SK-N-SH (cell line): Measurements from ENCODE around the gene AK4. TPM values are rescaled to one million over a fixed set of nuclear protein-coding genes. Genes with fewer than 3 reads are reported as not detected.

ENCODE experiments used
- CTCF ChIA-PET: fragments of 300-600, 350-600 bp; formaldehyde crosslinking; extraction: SDS; loops from one replicate; lab custom pipeline; 2021; lab: Yijun Ruan, JAX
- POLR2A ChIA-PET: fragments of 350-600 bp; sonication (Branson Sonifier 250); formaldehyde crosslinking; extraction: SDS; loops from one replicate; lab custom pipeline; 2020; ENCODE audit warnings: antibody characterized with exemption, inconsistent platforms; lab: Yijun Ruan, JAX
- DNase-seq: peaks from one replicate; pipeline ENCODE4 v3.0.0; 2012
- H2AFZ ChIP-seq: fragments of 200-600 bp; sonication (generic); 2 replicates; pipeline ENCODE4 v1.8.1; 2016; ENCODE audit warnings: antibody characterized with exemption, mild to moderate bottlenecking, low read depth
- H3F3A ChIP-seq: fragments of 200-600 bp; sonication (generic); replicated peaks from 2 replicates; pipeline ENCODE3; 2016; ENCODE audit warnings: antibody characterized with exemption, mild to moderate bottlenecking; ENCODE audit not compliant: insufficient read depth
- H3K27ac ChIP-seq, 2 experiments: fragments of 200-500 bp in 1 of 2; fragments of 200-600 bp in 1 of 2; sonication (Bioruptor generic) in 1 of 2; sonication (generic), shearing (Covaris generic) in 1 of 2; 2 replicates each; pipeline versions ENCODE4 v1.5.1 to v1.6.1; 2014 to 2016; ENCODE audit warnings: low read depth in 2 of 2, inconsistent platforms in 1 of 2, low read length in 1 of 2, mild to moderate bottlenecking in 1 of 2, mixed read lengths in 1 of 2
- H3K27me3 ChIP-seq: fragments of 200-600 bp; sonication (generic), shearing (Covaris generic); 2 replicates; pipeline ENCODE4 v1.6.1; 2016; ENCODE audit warnings: mixed run types; ENCODE audit not compliant: insufficient read depth
- H3K36me3 ChIP-seq, 2 experiments: fragments of 200-500 bp in 1 of 2; fragments of 200-600 bp in 1 of 2; sonication (Bioruptor generic) in 1 of 2; sonication (generic) in 1 of 2; replicated peaks in 1 of 2; 2 replicates each; pipeline versions ENCODE3 to v1.5.1; 2014 to 2016; ENCODE audit warnings: low read length in 1 of 2, mild to moderate bottlenecking in 1 of 2; ENCODE audit not compliant: insufficient read depth in 2 of 2, control insufficient read depth in 1 of 2
- H3K4me1 ChIP-seq, 2 experiments: fragments of 200-500 bp in 1 of 2; fragments of 200-600 bp in 1 of 2; sonication (Bioruptor generic) in 1 of 2; sonication (generic), shearing (Covaris generic) in 1 of 2; 2 replicates each; pipeline versions ENCODE4 v1.5.1 to v1.6.1; 2014 to 2016; ENCODE audit warnings: low read depth in 1 of 2, low read length in 1 of 2, mixed run types in 1 of 2; ENCODE audit not compliant: insufficient read depth in 2 of 2, control insufficient read depth in 1 of 2
- H3K4me2 ChIP-seq: fragments of 200-600 bp; sonication (generic), shearing (Covaris generic); 2 replicates; pipeline ENCODE4 v1.6.1; 2017; ENCODE audit warnings: mixed run types
- H3K4me3 ChIP-seq, 2 experiments: fragments of 200-500 bp in 1 of 2; fragments of 200-600 bp in 1 of 2; sonication (Bioruptor generic) in 1 of 2; sonication (generic), shearing (Covaris generic) in 1 of 2; 2 replicates each; pipeline versions ENCODE4 v1.5.1 to v1.8.1; 2014 to 2016; ENCODE audit warnings: low read depth in 2 of 2, inconsistent platforms in 1 of 2, low read length in 1 of 2, mild to moderate bottlenecking in 1 of 2, mixed read lengths in 1 of 2, moderate library complexity in 1 of 2
- H3K79me2 ChIP-seq: fragments of 200-600 bp; sonication (generic); 2 replicates; pipeline ENCODE4 v1.8.1; 2017; ENCODE audit warnings: mild to moderate bottlenecking; ENCODE audit not compliant: insufficient read depth
- H3K9ac ChIP-seq: fragments of 200-600 bp; sonication (generic); 2 replicates; pipeline ENCODE4 v1.6.1; 2017; ENCODE audit warnings: mixed run types
- H3K9me2 ChIP-seq: fragments of 200-600 bp; sonication (generic); 2 replicates; pipeline ENCODE4 v1.6.1; 2017; ENCODE audit warnings: mixed run types
- H3K9me3 ChIP-seq: fragments of 200-600 bp; sonication (generic); 2 replicates; pipeline ENCODE4 v1.6.1; 2017; ENCODE audit warnings: mixed run types, mild to moderate bottlenecking, moderate library complexity
- H4K20me1 ChIP-seq: fragments of 200-600 bp; sonication (generic); 2 replicates; pipeline ENCODE4 v1.6.1; 2017; ENCODE audit warnings: mild to moderate bottlenecking, mixed run types; ENCODE audit not compliant: insufficient read depth
- CHD2 ChIP-seq: fragments of 150-350 bp; IDR thresholded peaks from 2 replicates; pipeline ENCODE4 v1.6.1; 2018; ENCODE audit warnings: low read length; ENCODE audit not compliant: partially characterized antibody
- ELF1 ChIP-seq: IDR thresholded peaks from 2 replicates; pipeline ENCODE4 v1.4.0; 2012
- EP300 ChIP-seq, 2 experiments: IDR thresholded peaks; 2 replicates each; pipeline versions ENCODE4 v1.4.0 to v1.6.1; 2012; ENCODE audit warnings: borderline replicate concordance in 1 of 2, low read depth in 1 of 2, low read length in 1 of 2
- FOXJ3 ChIP-seq: sonication (generic); formaldehyde crosslinking; IDR thresholded peaks from 2 replicates; pipeline ENCODE4 v1.5.1; 2020; ENCODE audit warnings: mild to moderate bottlenecking, missing genetic modification reagents
- FOXM1 ChIP-seq: IDR thresholded peaks from 2 replicates; pipeline ENCODE4 v1.4.0; 2012; ENCODE audit warnings: low read depth, mild to moderate bottlenecking
- GABPA ChIP-seq: IDR thresholded peaks from 2 replicates; pipeline ENCODE4 v1.4.0; 2012; ENCODE audit warnings: low read depth, mild to moderate bottlenecking
- GATA2 ChIP-seq: sonication (generic); formaldehyde crosslinking; IDR thresholded peaks from 2 replicates; pipeline ENCODE4 v1.5.0; 2020; ENCODE audit warnings: mild to moderate bottlenecking, missing genetic modification reagents
- IRF3 ChIP-seq: fragments of 150-350 bp; IDR thresholded peaks from 2 replicates; pipeline ENCODE4 v1.6.1; 2016; ENCODE audit warnings: mild to moderate bottlenecking, low read depth, low read length
- JUND ChIP-seq: IDR thresholded peaks from 2 replicates; pipeline ENCODE4 v1.4.0; 2012
- MAX ChIP-seq: IDR thresholded peaks from 2 replicates; pipeline ENCODE4 v1.4.0; 2012; ENCODE audit warnings: low read depth
- MEF2A ChIP-seq: IDR thresholded peaks from 2 replicates; pipeline ENCODE4 v1.4.0; 2012; ENCODE audit warnings: low read depth, borderline replicate concordance
- NFIC ChIP-seq: IDR thresholded peaks from 2 replicates; pipeline ENCODE4 v1.4.0; 2012; ENCODE audit warnings: borderline replicate concordance
- PBX3 ChIP-seq: IDR thresholded peaks from 2 replicates; pipeline ENCODE4; 2012
- RAD21 ChIP-seq: IDR thresholded peaks from 2 replicates; pipeline ENCODE4 v1.6.1; 2012; ENCODE audit warnings: mild to moderate bottlenecking, low read length
- RFX5 ChIP-seq: IDR thresholded peaks from 2 replicates; pipeline ENCODE4 v1.6.1; 2012; ENCODE audit warnings: mild to moderate bottlenecking, improper control_type of control experiment, low read length
- RXRA ChIP-seq: IDR thresholded peaks from 2 replicates; pipeline ENCODE4 v1.4.0; 2012; ENCODE audit warnings: low read depth, mild to moderate bottlenecking, borderline replicate concordance
- SIN3A ChIP-seq: IDR thresholded peaks from 2 replicates; pipeline ENCODE4 v1.6.1; 2012; ENCODE audit warnings: low read depth, mild to moderate bottlenecking, low read length, moderate library complexity, borderline replicate concordance
- TAF1 ChIP-seq: IDR thresholded peaks from 2 replicates; pipeline ENCODE4 v1.6.1; 2012; ENCODE audit warnings: low read depth, mild to moderate bottlenecking, low read length, moderate library complexity, borderline replicate concordance
- TCF12 ChIP-seq: IDR thresholded peaks from 2 replicates; pipeline ENCODE4 v1.4.0; 2012
- TEAD4 ChIP-seq: IDR thresholded peaks from 2 replicates; pipeline ENCODE4 v1.4.0; 2012; ENCODE audit warnings: mild to moderate bottlenecking, borderline replicate concordance; ENCODE audit not compliant: insufficient read depth
- WGBS: methylation state at CpG from one replicate; pipeline ENCODE4 v1.1.6; 2017; ENCODE audit warnings: low lambda C conversion rate; 5-methylcytosine and 5-hydroxymethylcytosine counted together
- polyA plus RNA-seq, 3 experiments: library from polyadenylated mRNA; depleted of rRNA; stranded (reverse); fragments of >200 nt; gene quantifications; 2 replicates each; pipeline ENCODE4 v1.2.3, GENCODE V29; 2012
- TF ChIP-seq, protein P1 (sequence below): fragments of 150-350 bp; IDR thresholded peaks from 2 replicates; pipeline ENCODE4 v1.6.1; 2017; ENCODE audit warnings: antibody characterized with exemption, low read length, low read depth, borderline replicate concordance
- TF ChIP-seq, protein P2 (sequence below): IDR thresholded peaks from 2 replicates; pipeline ENCODE4 v1.4.0; 2012; ENCODE audit warnings: low read depth, borderline replicate concordance

AK4 gene
- polyA plus RNA-seq, 1 of the 3 experiments (the other 2 are of a cell fraction): 6.4 TPM

DNA sequence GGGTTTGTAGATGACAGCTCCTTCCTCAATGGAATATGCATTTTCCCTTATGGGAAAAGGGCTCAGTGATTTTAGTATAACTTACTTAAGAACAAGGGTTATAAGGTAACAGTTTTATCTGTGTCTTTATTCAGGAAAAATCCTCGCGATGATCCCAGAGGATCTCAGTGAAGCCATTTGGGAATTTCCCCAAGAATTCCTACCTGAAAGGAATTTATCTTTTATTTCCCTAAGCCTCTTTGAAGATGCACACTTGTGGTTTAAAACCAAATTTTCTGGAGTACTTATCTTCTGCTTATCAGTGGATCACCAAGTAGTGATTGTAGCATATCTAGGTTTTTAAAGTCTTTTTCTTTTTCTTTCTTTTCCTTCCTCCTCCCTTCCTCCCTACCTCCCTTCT is 58.8 kb downstream of the AK4 start:
- 87% methylated on average over 2 of the region's 2 CpGs for WGBS
- POLR2A ChIA-PET: interaction anchor here (0.6 kb wide), 1 partner anchor 45 kb away, joined by 3 read pairs; no protein-coding TSS in a partner anchor

GRCh38 chr1:65207317-65207716 is 59.3 kb downstream of the AK4 start:
- Histone ChIP-seq H3K9me2 (no peaks in the 10 kb centered on the region), H3K27me3 (no peaks in the 10 kb centered on the region), H3K27ac (no peak overlapping the region), H3K9me3 (no peaks in the 10 kb centered on the region), H3K4me2 (no peak overlapping the region), H3K36me3 (no peaks in the 10 kb centered on the region), H3K4me3 (no peak overlapping the region), H3K79me2 (no peaks in the 10 kb centered on the region), H3K9ac (no peak overlapping the region), H3K4me1 (no peaks in the 10 kb centered on the region), H3F3A (no peaks in the 10 kb centered on the region), H4K20me1 (no peaks in the 10 kb centered on the region), H2AFZ (no peak overlapping the region)
- no peak for DNase-seq
- WGBS: 70% methylated on average over 4 of the region's 4 CpGs
- POLR2A ChIA-PET: interaction anchor here (0.6 kb wide), 1 partner anchor 46 kb away, joined by 3 read pairs; no protein-coding TSS in a partner anchor
- CTCF ChIA-PET: interaction anchor here (0.6 to 11.4 kb wide), 4 partner anchors 132 to 480 kb away, joined by 3 to 83 read pairs (median 24); no protein-coding TSS in a partner anchor
- no peak for TF ChIP-seq EP300 (IDR thresholded peaks at IDR 0.05; ENCODE audit: borderline replicate concordance in 1 of 2, low read depth in 1 of 2, low read length in 1 of 2)
- TF ChIP-seq TAF1: no peak
- no peak for TF ChIP-seq FOXJ3 (CRISPR knock-in tag)
- no peak for TF ChIP-seq PBX3
- no peak for TF ChIP-seq TCF12
- no peak for TF ChIP-seq JUND
- TF ChIP-seq MEF2A: no peak
- TF ChIP-seq NFIC: no peak
- no peak for TF ChIP-seq SIN3A
- no peak for TF ChIP-seq IRF3
- no peak for TF ChIP-seq RXRA
- no peak for TF ChIP-seq MAX

More for the DNA sequence above, 58.8 kb downstream of the AK4 start:
- no peak for DNase-seq
- Histone ChIP-seq H3K9ac (no peak overlapping the region), H3K4me3 (no peak overlapping the region), H3K4me1 (no peaks in the 10 kb centered on the region), H3K27ac (no peak overlapping the region), H3K9me2 (no peaks in the 10 kb centered on the region), H3K79me2 (no peaks in the 10 kb centered on the region), H3K9me3 (no peaks in the 10 kb centered on the region), H3F3A (no peaks in the 10 kb centered on the region), H4K20me1 (no peaks in the 10 kb centered on the region), H3K4me2 (no peak overlapping the region), H2AFZ (no peak overlapping the region), H3K36me3 (no peaks in the 10 kb centered on the region), H3K27me3 (no peaks in the 10 kb centered on the region)
- CTCF ChIA-PET: interaction anchor here (0.6 to 11.4 kb wide), 3 partner anchors 132 to 481 kb away, joined by 3 to 83 read pairs (median 45); no protein-coding TSS in a partner anchor
- no peak for TF ChIP-seq MEF2A
- TF ChIP-seq TAF1: no peak
- TF ChIP-seq ELF1: no peak
- no peak for TF ChIP-seq FOXM1
- TF ChIP-seq NFIC: no peak
- TF ChIP-seq CHD2: no peak
- no peak for TF ChIP-seq RAD21
- TF ChIP-seq GABPA: no peak
- TF ChIP-seq GATA2 (CRISPR knock-in tag): no peak
- TF ChIP-seq EP300 (IDR thresholded peaks at IDR 0.05; ENCODE audit: borderline replicate concordance in 1 of 2, low read depth in 1 of 2, low read length in 1 of 2): no peak
- no peak for TF ChIP-seq RFX5
- no peak for TF ChIP-seq FOXJ3 (CRISPR knock-in tag)
- TF ChIP-seq, protein P1, sequence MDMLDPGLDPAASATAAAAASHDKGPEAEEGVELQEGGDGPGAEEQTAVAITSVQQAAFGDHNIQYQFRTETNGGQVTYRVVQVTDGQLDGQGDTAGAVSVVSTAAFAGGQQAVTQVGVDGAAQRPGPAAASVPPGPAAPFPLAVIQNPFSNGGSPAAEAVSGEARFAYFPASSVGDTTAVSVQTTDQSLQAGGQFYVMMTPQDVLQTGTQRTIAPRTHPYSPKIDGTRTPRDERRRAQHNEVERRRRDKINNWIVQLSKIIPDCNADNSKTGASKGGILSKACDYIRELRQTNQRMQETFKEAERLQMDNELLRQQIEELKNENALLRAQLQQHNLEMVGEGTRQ: no peak
- TF ChIP-seq SIN3A: no peak
- no peak for TF ChIP-seq TEAD4
- TF ChIP-seq JUND: no peak
- TF ChIP-seq RXRA: no peak
- no peak for TF ChIP-seq MAX
- TF ChIP-seq, protein P2, sequence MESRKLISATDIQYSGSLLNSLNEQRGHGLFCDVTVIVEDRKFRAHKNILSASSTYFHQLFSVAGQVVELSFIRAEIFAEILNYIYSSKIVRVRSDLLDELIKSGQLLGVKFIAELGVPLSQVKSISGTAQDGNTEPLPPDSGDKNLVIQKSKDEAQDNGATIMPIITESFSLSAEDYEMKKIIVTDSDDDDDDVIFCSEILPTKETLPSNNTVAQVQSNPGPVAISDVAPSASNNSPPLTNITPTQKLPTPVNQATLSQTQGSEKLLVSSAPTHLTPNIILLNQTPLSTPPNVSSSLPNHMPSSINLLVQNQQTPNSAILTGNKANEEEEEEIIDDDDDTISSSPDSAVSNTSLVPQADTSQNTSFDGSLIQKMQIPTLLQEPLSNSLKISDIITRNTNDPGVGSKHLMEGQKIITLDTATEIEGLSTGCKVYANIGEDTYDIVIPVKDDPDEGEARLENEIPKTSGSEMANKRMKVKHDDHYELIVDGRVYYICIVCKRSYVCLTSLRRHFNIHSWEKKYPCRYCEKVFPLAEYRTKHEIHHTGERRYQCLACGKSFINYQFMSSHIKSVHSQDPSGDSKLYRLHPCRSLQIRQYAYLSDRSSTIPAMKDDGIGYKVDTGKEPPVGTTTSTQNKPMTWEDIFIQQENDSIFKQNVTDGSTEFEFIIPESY: no peak
- no peak for TF ChIP-seq TCF12
